Measurements from ENCODE around the gene FTSJ1. TPM values are rescaled to one million over a fixed set of nuclear protein-coding genes. Genes with fewer than 3 reads are reported as not detected.

The FTSJ1 gene
- total RNA-seq, 4 donors from 2014 or later: 35.7 to 49.4 (median 36.3) TPM

DNA sequence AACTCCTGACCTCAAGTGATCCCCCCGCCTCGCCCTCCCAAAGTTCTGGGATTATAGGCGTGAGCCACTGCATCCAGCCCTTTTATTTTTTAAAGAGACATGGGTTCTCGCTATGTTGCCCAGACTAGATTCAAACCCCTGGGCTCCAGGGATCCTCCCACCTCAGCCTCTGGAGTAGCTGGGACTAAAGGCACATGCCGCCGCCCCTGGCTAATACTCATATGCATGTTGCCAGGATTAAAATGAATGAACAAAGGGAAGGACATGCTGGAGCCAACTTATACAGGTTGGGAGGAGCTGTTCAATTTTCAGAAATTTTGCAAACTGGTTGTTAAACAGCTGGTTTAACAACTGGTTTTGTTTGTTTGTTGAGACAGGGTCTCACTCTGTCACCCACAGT, 1.4 kb upstream of the FTSJ1 start:
- TF ChIP-seq CTCF (IDR thresholded peaks at IDR 0.05; ENCODE audit: low read depth): no peak

GRCh38 chrX:48475296-48475695, 703 bp upstream of the FTSJ1 start:
- TF ChIP-seq CTCF (IDR thresholded peaks at IDR 0.05; ENCODE audit: low read depth): no peak

GRCh38 chrX:48476919-48477318, 920 bp downstream of the FTSJ1 start:
- no peak for TF ChIP-seq CTCF (IDR thresholded peaks at IDR 0.05; ENCODE audit: low read depth)

DNA sequence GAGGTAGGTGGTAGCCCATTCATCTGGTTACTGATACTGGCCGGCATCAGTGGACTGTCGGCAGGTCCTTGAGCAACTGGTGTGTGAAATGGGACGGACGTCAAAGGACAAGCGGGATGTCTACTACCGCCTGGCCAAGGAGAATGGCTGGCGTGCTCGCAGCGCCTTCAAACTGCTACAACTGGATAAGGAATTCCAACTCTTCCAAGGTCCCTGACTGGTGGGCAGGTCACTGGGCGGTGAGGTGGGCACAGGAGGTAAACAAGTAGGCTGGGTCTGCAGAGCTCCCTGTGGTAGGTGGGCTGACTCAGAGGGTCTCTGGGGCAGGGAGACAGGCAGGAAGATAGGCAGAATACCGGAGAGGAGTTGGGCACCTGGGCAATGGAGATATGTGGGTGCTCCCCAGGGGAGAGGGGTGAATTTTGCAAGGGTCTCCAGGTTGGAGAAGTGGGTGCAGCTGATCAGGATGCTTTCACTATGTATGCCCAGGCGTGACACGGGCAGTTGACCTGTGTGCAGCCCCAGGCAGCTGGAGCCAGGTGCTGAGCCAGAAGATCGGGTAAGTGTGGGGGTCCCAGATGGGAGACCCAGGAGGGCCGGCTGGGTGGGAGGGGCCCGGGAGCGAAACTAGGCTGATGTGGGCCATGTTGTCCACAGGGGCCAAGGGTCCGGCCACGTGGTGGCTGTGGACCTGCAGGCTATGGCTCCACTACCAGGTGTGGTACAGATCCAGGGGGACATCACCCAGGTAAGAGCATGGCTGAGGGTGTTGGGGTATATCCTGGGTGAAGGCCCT, 2.2 kb downstream of the FTSJ1 start:
- TF ChIP-seq CTCF (IDR thresholded peaks at IDR 0.05; ENCODE audit: low read depth): no peak

GRCh38 chrX:48478806-48479205, 2.8 kb downstream of the FTSJ1 start:
- TF ChIP-seq CTCF (IDR thresholded peaks at IDR 0.05; ENCODE audit: low read depth): no peak

DNA sequence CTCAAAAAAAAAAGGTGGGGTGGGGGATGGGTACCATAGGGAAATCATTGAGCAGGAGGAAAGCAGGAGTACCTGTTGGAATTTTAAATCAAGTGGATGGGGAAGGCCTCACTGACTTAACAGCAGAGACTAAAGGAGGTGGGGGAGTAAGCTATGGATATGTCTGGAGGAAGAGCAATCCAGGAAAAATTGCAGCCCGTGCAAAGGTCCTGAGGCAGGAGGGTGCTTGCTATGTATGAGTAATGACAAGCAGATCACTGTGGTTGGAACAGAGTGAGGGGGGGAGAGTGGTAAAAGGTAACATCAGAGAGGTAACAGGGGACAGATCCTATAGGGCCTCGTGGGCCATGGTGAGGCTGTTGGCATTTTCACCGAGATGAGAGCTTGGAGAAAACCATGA, 4.1 kb downstream of the FTSJ1 start:
- no peak for TF ChIP-seq CTCF (IDR thresholded peaks at IDR 0.05; ENCODE audit: low read depth)

DNA sequence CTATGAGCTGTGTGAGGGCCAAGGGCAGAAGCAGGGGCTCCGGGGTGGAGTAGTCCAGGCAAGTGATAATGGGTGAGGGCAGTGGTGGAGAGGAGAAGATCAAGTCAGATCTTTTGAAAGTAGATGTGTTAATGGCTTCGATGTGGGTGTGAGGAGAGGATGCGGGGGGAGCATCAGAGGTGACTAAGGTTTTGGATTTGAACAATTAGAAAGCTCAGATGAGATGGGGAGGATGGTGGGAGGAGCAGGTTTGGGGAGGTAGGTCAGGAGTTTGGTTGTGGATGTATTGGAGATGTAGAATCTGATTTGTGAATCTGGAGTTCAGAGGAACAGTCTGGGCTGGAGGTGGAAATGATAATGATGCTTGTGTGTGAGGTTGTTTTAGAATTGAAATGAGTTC, 4.6 kb downstream of the FTSJ1 start:
- TF ChIP-seq CTCF (IDR thresholded peaks at IDR 0.05; ENCODE audit: low read depth): no peak

All from subcutaneous adipose tissue (tissue), 4 donors.